ENCODE results near the gene GOLGA2.
"Not testable (repeated sequence)": the region's sequence is repeated elsewhere in the genome, so short reads cannot be mapped to it uniquely, and the experiment has no call there.

Gene GOLGA2

GRCh38 chr9:128296340-128297220, 20.8 kb upstream of the GOLGA2 start:
- no peak for DNase-seq
- intact Hi-C loops (cut with DNase I) = loop anchor here (5.0 kb wide), 1 partner anchor 116 kb away; no protein-coding TSS in a partner anchor

- DNase-seq = no peak
- intact Hi-C loops (cut with DNase I) = no loop called here
Measured at GRCh38 chr9:128294142-128294541, 18.3 kb upstream of the GOLGA2 start.

GRCh38 chr9:128293091-128293490, 17.3 kb upstream of the GOLGA2 start:
- no peak for DNase-seq
- intact Hi-C loops (cut with DNase I) = no loop called here

GRCh38 chr9:128292009-128292408, 16.2 kb upstream of the GOLGA2 start:
- no peak for DNase-seq
- intact Hi-C loops (cut with DNase I) = no loop called here

- intact Hi-C loops (cut with DNase I) = no loop called here
- peak in 1 of 10 donors; percentile 59 for DNase-seq
Measured at GRCh38 chr9:128288273-128289004, 12.6 kb upstream of the GOLGA2 start.

- intact Hi-C loops (cut with DNase I) = no loop called here
- peak; percentile 64 to 97 (median 80) for DNase-seq
Measured at GRCh38 chr9:128286440-128286839, 10.6 kb upstream of the GOLGA2 start.

GRCh38 chr9:128285033-128285784, 9.4 kb upstream of the GOLGA2 start:
- no peak for DNase-seq

GRCh38 chr9:128282500-128282899, 6.7 kb upstream of the GOLGA2 start:
- intact Hi-C loops (cut with DNase I) = no loop called here
- no peak for DNase-seq

More at GRCh38 chr9:128285033-128285784, 9.4 kb upstream of the GOLGA2 start:
- intact Hi-C loops (cut with DNase I) = no loop called here

- DNase-seq = no peak
- intact Hi-C loops (cut with DNase I) = no loop called here
Measured at GRCh38 chr9:128280084-128280622, 4.3 kb upstream of the GOLGA2 start.

GRCh38 chr9:128279088-128280073, 3.6 kb upstream of the GOLGA2 start:
- intact Hi-C loops (cut with DNase I); DNase-seq: not testable (repeated sequence)

- DNase-seq = peak in 2 of 10 donors; percentile 79 to 89
- intact Hi-C loops (cut with DNase I) = no loop called here
Measured at GRCh38 chr9:128276574-128277270, 915 bp upstream of the GOLGA2 start.

- intact Hi-C loops (cut with DNase I) = no loop called here
- peak; percentile 98 to 100 (median 99) for DNase-seq
Measured at GRCh38 chr9:128276008-128276573, 284 bp upstream of the GOLGA2 start, which contains the start of gene SWI5. Gene SWI5, plus strand, starts transcription at chr9:128276276.

GRCh38 chr9:128274245-128274644, 1.6 kb downstream of the GOLGA2 start:
- intact Hi-C loops (cut with DNase I) = no loop called here
- DNase-seq = no peak

GRCh38 chr9:128271512-128271911, 4.3 kb downstream of the GOLGA2 start:
- peak in 1 of 10 donors; percentile 47 for DNase-seq
- intact Hi-C loops (cut with DNase I) = no loop called here

GRCh38 chr9:128271112-128271511, 4.7 kb downstream of the GOLGA2 start:
- intact Hi-C loops (cut with DNase I) = no loop called here
- DNase-seq = peak in 1 of 10 donors; percentile 50

- intact Hi-C loops (cut with DNase I) = no loop called here
- peak in 2 of 10 donors; percentile 34 to 76 for DNase-seq
Measured at GRCh38 chr9:128266868-128267590, 8.8 kb downstream of the GOLGA2 start.

GRCh38 chr9:128265348-128265847, 10.4 kb downstream of the GOLGA2 start:
- DNase-seq = peak in 2 of 10 donors; percentile 79 to 88
- intact Hi-C loops (cut with DNase I) = no loop called here
